NCI-H345 (cell line): Measurements from ENCODE around the gene THRB.

ENCODE experiments used
- DNase-seq: peaks from one replicate; lab custom pipeline; 2025; lab: John Stamatoyannopoulos, UW

THRB gene

DNA sequence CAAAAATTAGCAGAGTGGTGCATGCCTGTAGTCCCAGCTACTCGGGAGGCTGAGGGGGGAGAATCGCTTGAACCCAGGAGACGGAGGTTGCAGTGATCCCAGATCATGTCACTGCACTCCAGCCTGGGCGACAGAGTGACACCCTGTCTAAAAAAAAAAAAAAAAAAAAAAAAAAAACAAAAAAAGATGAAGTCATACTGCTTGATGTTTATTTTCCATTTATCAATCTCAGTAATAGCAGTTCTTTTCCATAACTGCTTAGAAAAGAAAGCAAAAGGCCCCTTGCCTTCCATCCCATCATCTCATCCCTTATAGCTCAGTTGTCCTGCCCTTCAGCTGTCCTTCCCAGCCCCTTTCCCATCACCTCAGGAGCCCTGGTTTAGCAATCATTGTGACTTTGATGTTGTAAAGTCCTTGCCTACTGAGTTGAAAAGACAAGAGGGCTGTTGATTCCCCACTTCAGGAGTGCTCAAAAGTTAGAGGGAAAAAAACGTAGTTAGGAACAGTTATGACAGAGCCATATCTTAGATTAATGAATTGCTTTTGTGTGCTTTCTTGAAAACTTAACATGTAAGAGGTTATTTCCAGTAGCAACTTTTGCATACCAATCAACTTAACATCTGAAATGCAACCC lies 18.0 kb upstream of the THRB start:
- DNase-seq = no peak

DNA sequence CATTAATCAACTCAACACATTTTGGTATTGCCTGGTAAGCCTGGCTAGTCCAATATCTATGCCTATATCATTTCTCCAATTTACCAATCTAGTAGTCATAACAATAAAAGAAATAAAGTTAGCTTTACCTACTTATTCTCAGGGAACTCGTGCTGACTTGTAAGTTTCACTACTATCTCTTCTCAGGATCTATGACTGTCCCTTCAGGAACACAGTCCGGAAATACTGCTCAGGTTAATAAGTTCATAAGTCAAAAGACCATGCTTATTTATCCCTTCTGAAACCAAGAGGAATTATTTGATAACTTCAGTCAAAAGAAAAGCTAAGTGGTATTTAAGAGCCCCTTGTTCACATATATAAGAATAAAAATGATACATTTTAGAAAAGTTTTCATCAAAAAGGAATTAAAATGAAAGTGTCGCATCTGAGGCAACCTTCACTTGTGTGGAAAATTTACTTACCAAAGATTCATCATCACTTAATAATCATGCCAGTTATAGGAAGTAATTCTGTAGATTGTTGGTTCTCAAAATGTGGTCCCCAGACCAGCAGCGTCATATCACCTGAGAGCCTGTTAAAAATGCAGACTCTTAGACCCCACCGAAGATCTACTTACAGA lies 15.5 kb upstream of the THRB start:
- DNase-seq = no peak

DNA sequence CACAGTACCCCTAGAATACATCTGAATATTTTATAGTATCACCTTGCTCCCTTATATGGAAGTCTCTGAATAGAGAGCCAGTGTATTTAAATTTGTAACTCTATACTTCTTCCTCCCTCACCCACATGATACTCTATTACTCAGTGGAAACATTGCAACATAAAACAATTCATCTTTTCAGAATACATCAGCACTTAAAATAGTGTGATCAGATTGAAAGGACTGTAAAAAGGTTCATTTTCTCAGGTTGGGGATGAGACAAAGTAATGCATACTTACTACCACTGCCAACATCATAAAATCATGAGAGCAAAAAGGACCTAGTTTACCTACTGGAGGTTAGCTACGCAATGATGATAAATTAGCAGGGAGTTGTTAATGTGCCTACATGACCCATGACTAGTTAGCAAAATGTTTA lies 13.8 kb upstream of the THRB start:
- no peak for DNase-seq

DNA sequence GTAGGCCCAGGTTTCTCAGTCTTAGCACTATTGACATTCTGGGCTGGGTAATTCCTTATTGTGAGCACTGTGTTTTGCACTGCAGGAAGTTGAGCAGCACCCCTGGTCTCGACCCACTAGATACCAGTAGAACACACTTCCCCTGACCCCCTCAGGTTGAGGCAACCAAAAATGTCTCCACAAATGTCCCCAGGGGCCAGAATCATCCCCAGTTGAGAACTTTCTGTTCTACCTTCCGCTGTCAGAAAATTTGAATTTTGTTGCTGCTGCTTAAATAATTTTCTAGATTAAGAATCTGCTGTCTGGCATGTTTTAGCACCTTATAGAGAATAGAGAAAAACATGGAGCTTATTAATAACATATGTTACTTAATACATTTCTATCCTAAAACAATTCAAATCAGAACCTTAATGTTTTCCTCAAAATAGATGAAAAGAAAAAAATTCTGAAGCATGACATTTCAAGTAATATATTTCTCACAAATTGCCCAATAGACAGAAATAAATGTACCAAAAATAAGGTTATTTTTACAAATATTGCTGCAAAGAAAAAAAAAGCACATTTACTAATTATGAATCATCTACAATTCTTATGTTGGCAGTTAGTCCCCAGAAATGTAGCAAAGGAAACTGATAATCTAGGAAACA lies 13.2 kb upstream of the THRB start:
- DNase-seq = no peak

DNA sequence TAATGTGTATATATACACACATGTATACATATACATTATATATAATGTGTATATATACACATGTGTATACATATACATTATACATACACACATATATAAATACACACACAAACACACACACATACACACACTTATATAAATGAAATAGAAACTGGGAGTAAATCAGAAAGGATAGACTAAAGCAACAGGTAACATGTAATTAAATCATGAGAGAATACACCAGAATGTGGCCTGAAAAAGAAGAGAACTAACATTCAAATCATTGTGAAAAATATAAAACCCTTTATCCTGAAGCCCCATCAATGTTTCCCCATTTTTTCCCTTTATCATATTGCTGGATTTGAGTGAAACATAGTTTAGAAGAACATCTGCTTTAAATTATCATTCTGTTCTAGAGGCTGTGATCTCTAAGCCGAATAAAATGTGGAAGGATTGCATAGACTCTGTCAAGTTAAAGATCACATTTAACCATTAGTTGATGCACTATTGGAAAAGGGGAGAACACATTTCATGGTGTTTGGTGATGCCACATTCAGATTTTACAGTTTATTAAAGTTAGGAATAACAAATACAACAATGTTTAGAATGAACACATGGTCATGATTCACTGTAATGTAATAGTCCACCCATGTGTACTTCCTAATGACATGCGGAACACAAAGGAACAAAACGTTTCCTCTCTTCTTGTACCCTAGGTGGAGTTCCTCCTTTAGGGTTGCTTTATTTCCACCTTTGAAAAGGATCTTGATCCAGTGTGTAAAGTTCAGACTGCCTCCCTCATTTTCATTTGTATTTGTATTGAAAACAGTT lies 12.5 kb upstream of the THRB start:
- no peak for DNase-seq

DNA sequence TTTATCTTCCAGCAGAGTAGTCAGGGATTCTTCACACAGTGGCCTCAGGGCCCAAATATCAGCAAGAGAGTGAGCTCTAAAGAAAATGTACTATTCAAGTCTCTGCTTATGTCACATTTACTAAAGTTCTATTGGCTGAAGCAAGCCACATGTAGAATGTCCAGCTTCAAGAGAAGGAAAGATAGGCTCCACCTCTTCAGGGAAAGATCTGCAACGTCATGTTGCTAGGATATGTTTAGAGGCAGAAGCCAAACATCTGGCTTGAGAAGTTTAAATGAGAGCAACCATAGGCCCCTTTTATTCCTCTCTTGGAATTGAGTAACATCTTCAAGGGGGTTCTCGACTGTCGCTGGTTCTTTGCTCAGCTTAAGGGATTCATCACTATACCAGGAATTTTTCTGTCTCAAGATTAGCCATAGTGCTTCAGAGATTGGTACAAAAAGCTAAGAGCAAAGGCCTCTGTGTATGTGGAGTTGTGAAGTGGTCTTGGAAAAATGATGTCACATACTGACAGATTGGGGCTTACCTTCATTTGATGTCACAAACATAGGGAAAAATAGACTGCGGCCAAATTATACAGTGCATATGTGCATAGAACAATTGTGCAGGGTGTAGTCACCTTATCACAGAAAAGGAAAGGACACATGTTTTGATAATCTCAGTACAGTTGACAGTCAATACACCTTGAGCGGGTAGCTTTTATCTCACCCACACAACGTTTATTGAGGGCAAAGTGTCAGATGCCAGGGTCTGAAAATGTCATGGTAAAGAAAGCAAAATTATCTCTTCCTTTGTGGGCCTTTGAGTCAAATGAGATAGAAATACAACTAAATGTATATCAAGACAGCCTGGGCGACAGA lies 11.3 kb upstream of the THRB start:
- DNase-seq = no peak

DNA sequence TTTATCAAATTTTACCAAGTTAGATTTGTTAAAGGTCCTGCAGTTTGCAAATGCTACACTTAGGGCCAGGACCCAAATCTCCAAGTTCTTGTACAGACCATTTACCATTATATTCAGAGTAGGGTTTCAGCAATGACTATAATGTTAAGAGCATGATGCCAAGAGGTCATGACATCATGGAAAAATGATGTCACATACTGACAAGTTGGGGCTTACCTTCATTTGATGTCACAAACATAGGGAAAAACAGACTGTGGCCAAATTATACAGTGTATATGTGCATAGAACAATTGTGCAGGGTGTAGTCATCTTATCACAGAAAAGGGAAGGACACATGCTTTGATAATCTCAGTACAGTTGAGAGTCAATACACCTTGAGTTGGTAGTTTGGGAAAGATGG lies 10.1 kb upstream of the THRB start:
- DNase-seq = no peak

DNA sequence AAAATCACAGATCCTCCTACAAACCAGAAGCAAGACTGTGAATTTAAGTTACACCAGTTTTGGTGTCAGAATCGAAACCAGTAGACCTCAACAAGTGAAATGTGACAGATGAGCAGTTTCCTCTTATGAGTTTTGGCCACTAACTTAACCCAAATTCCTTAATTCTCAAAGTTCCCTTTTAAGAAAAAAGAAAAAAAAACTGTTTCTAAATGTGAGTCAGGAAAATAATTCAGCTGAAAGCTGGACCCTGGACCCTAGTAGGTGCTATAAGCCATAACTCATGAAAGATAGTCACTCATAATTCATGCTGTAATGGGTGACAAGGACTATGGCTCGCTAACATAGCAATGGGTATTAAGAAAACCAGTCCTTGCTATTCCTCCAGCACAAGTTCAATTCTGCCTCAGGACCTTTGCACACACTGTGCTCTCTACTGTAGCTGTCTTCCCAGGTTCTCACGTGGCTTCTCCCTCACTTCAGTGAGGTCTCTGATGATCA lies 9.0 kb upstream of the THRB start:
- DNase-seq = no peak

DNA sequence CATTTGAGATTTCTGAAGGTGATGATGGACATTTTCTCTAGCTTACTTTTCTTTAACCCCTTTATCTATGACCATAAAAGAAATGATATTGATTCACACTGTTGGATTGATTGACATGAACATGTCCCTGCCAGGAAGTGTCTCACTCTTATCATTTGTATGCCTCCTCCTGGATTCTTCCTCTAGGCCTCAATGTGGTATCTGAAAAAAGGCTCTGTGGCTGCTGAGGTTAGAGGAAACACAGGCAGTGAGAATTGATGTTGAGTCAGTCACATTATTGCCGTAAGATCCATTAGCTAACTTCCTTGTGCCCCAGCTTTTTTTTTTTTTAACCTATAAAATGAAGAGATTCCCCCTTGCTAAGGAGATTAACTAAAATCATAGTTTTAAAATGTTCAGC lies 8.0 kb upstream of the THRB start:
- DNase-seq = no peak

DNA sequence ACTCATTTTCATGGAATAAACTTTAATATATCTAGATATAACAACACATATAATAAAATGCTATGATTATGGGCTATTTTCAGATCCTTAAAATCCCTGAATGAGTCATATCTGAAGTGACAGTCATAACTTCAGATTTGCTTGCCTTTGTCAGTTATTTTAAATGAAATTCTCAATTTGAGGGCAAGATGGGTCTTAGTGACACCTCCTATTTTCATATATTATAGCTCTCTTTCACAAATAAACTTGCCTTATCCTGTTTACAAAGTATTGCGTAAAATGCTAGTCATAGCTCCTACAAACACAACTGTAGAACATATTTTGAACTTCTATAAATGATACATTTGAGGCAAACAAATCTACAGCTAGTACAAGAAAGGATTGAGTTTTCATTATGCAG lies 6.2 kb upstream of the THRB start:
- no peak for DNase-seq

DNA sequence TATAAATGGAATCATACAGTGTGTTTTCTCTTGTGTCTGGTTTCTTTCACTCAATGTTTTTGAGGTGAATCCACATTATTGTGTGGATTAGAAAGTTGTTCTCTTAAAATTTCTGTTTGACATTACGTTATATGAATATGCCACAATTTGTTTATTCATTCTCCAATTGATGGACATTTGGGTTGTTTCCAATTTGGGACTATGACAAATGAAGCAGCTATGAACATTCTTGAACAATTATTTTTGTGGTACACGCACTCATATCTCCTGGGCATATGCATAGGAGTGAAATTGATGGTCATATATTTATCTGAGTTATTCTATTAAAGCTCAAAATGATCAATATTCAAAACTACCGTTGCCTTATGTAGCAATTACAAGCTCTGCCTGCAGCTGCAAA lies 5.3 kb upstream of the THRB start:
- DNase-seq = no peak

DNA sequence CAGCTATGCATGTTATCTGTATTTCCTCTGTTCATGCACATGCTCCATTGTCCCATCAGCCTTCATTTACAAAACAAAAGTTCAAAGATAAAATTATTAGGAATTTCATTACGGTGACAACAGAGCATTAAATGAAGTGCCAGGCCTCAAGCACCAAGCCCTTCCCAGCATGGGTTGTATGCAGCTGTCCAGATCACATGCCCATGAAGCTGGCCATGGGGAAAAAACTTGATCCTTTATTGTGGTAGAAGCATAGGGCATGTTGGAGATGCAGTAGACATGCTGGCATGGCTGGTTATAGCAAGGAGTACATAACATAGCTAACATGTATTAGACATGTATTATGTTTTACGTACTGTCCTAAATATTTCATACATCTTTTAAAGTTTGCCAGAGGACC lies 4.1 kb upstream of the THRB start:
- no peak for DNase-seq

DNA sequence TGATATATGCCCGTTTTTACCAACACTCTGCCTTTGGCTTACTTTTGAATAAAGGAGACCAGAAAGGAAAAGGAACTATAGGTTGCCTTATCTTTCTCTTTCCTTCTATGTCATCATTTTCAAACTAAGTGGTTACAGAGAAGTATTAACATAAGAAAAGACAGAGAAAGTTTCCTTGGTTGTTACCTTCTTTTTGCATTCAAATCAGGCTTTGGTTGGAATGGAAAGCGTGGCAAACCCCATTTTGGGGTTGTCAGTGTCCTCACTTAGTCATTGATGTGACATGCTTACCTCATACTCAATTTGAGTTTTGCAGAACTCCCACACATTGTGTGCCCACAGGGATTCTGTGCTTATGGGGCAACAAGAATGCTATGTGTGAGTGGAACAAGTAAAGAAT lies 3.7 kb upstream of the THRB start:
- no peak for DNase-seq

DNA sequence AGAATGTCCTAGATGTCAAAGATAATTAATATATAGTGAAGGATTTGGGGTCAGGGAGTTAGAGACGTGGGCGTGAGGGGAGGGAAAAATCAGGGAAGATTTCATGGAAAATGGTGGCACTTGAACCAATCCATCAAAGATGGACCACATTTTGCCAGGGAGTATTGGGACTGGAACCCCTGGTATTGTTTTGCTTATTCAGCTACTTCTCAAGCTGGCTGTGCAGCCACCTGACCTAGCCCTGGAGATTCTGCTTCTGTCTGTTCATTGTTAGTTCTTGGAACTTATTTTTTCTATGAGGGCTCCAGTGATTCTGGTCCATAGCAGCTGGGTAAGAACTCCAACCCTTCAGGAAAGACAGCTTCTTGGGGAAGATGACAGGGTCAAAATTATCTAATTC lies 3.3 kb upstream of the THRB start:
- no peak for DNase-seq

DNA sequence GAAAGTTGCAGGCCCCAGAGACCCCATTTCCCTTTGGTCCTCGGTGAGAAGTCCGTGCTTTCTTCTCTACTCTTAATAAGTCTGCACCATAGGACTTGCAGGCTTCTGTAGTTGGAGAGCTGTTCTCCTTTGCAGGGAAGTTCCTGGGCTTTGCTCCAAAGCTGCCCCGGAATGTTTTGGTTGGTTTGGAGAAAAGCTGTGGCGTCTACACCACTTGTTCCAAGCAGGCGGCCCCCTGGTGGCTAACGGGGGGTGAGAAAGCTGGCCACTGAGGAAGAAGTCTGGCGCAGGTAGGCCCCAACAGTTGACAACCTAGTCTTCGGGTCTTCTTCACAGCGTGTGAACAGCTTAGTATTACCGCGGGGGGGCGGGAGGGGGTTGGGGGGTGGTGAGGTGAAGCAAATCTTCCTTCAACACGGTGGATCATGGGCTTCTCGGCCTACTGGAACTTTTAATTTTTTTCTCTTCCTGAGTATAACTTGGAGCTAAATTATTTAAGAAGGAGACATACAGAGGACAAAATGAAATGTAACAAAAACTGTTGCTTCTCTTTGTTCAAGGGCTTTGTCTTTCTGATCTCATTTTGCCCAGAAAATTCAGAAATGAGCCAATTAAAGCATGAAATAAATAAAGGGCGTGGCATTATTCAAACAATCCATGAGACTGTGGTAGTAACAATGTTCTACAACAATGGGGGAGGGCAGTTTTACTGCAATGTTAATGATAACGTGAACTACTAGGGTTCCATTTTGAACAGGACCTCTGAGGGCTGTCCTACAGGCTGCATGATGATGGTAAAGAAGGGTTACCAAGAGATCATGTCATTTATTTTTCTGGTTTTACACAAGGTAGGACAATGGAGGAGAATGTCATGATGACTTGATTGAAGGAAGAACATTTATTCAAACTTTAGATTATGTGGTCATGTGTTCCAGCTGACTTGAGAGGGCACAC lies 2.2 kb upstream of the THRB start:
- no peak for DNase-seq

DNA sequence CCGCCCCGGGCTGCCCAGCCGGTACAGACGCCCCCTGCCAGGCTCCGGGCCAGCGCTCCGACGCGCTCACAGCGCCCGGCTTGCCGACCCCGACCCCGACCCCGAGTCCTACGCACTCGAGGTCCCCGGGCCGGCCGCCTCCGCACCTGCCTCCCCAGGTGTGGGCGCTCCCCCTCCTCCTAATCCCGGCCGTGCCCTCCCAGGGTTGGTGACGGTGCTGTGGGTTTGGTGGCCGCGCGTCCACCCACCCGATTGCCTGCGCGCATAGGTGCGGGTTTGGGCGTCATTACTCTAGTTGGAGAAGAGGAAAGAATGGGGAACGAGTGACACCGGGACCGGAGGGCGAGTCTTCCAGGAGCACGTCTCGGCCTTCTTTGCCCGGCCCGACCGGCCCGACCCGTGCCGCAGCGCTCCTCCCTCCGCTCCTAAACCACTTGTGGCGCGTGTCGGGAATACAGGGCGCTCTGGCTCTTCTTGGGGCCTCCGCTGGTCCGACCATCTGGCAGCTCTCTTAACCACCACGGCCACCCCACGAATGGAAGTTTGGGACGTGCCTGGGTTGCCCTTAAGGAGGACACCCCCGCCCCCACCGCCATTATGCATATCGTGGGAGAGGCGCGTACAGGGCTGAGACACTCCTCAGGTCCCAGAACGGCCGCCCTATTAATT lies 810 bp upstream of the THRB start:
- no peak for DNase-seq

DNA sequence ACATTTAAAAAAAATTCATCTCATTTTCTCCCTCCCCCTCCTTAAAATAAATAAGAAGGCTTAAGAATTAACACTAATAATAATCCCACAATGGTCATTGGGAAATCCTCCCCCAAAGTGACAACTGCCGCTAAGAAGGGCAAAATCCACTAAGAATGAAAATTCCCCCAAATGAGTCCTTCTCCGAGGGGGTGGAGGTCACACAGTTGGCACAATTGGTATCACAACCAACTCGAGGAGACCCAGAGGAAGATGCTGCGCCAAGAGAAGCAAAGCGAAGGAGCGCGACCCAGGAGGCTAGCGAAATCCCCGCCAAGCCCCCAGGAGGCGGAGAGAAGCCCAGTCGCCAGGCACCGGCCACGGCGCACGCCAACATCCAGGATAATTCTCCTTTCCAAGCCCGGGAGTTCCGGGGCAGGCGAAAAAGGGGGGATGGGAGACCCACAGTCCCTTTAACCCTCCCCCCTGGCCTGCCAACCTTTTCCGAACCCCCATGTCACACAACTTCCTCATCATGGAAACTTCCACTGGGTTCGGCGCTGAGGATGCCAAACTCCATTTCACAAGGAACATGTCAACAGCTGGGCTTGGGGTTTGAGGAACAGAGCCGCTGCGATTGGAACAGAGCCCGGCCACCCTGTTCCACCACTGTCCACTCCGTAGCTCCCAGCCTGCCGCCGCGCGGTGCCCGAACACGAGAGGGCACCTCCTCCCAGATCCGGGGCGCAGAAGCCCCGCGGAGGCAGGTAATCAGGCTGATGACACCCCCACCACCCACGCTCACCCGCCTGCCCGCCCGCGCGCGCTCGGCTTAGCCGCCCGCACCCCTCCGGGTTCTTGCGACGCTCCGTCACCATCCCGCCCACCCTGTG lies 668 bp downstream of the THRB start:
- no peak for DNase-seq

DNA sequence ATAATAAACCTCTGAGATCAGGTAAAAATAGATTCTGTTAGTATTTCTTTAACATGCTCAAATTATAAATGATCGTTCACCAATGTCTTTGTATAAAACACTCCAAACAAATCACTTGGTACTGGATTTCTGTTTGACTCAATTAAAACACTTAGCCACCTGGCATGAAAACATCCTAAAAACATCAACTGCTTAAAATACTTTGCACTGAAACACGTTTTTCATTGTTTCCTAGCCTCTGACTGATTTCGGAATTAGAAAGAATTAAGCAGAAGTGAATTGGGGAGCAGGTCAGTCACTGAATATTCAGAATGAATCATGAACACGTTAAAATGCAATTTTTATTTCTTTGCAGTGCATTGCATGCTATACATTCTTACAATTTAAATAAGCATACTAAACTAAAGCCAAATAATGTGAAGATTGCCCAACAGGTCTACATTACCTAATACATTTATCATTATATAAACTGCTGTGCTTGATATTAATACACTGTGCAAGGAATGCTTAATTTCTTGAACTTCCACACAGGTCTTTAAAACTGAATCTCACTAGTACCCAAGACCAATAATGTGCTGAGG lies 1.6 kb downstream of the THRB start:
- DNase-seq = no peak

DNA sequence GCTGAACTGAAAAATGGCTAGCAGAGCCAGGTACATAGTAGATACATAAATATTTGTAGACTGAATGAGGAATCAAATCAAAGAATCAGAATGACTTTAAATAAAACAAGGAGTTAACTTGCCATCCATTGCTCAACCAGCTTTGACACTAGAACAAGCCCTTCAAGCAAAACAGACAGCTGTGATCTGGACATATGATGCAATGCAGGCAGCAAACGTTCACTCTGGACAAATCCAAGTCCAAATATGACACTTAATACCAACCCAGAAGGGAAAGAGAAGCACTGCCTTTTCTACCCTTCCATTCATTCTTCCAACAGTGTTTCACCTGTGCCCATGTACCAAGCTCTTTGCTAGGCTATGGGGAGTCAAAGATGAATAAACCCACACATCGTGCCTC lies 4.5 kb downstream of the THRB start:
- no peak for DNase-seq
